Activated T-cell treated with anti-CD3 and anti-CD28 coated beads, Interleukin-2, amount 50 U/mL, for 1 hour (primary cell): ENCODE data around the gene ZNF236.
A peak's percentile ranks its signal among the peaks of the same experiment; 100 is the strongest.
"Not testable (repeated sequence)": the region's sequence is repeated elsewhere in the genome, so short reads cannot be mapped to it uniquely, and the experiment has no call there.

Experiments used
- DNase-seq: peaks from one replicate; pipeline ENCODE4 v3.0.0-alpha.2; 2020

Gene ZNF236

GRCh38 chr18:76977684-76978232, 155.4 kb downstream of the ZNF236 start:
- DNase-seq, result no peak

- DNase-seq, result no peak
Measured at GRCh38 chr18:76978616-76979015, 156.3 kb downstream of the ZNF236 start.

- DNase-seq, result no peak
Measured at GRCh38 chr18:76979111-76979751, 156.9 kb downstream of the ZNF236 start.

GRCh38 chr18:76979906-76980305, 157.5 kb downstream of the ZNF236 start:
- no peak for DNase-seq

- no peak for DNase-seq
Measured at GRCh38 chr18:76980663-76981395, 158.5 kb downstream of the ZNF236 start.

GRCh38 chr18:76981396-76981968, 159.1 kb downstream of the ZNF236 start:
- no peak for DNase-seq

- DNase-seq, result no peak
Measured at GRCh38 chr18:76982038-76982437, 159.7 kb downstream of the ZNF236 start.

- DNase-seq, result peak; percentile 88
Measured at GRCh38 chr18:76982841-76983583, 160.7 kb downstream of the ZNF236 start.

- DNase-seq, result no peak
Measured at GRCh38 chr18:76983613-76984051, 161.3 kb downstream of the ZNF236 start.

GRCh38 chr18:76984193-76985155, 162.1 kb downstream of the ZNF236 start:
- DNase-seq, result no peak

- DNase-seq, result no peak
Measured at GRCh38 chr18:76985156-76985950, 163.0 kb downstream of the ZNF236 start.

- no peak for DNase-seq
Measured at GRCh38 chr18:76985951-76986236, 163.5 kb downstream of the ZNF236 start.

- no peak for DNase-seq
Measured at GRCh38 chr18:76986406-76986805, 164.0 kb downstream of the ZNF236 start.

- DNase-seq, result no peak
Measured at GRCh38 chr18:76988031-76988826, 165.9 kb downstream of the ZNF236 start.

- DNase-seq, result no peak
Measured at GRCh38 chr18:76988827-76989646, 166.7 kb downstream of the ZNF236 start.

- no peak for DNase-seq
Measured at GRCh38 chr18:76989647-76990190, 167.4 kb downstream of the ZNF236 start.

GRCh38 chr18:76990343-76991020, 168.1 kb downstream of the ZNF236 start:
- DNase-seq, result not testable (repeated sequence)

GRCh38 chr18:76991021-76991688, 168.8 kb downstream of the ZNF236 start:
- DNase-seq, result no peak
